Measurements from ENCODE around the gene ANKFN1.

DNA sequence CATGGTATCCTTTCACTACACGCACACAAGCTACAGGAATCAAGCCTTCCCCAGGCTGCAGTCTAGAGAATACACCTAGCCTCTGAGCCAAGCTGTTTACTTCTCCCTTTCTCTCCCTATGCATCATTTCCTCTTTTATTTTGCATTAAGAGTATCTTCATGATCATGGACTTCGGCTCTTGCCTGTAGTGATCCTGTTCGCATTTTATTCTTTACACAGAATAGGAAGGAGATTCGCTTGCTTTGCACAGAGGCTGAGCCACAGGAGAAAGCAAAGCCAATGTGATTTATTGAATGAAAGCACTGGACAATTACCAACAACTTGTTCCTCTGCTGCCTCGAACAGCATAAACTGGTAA, 172.7 kb downstream of the ANKFN1 start:
- TF ChIP-seq POLR2A (IDR thresholded peaks at IDR 0.05) = no peak
- TF ChIP-seq, protein P1, sequence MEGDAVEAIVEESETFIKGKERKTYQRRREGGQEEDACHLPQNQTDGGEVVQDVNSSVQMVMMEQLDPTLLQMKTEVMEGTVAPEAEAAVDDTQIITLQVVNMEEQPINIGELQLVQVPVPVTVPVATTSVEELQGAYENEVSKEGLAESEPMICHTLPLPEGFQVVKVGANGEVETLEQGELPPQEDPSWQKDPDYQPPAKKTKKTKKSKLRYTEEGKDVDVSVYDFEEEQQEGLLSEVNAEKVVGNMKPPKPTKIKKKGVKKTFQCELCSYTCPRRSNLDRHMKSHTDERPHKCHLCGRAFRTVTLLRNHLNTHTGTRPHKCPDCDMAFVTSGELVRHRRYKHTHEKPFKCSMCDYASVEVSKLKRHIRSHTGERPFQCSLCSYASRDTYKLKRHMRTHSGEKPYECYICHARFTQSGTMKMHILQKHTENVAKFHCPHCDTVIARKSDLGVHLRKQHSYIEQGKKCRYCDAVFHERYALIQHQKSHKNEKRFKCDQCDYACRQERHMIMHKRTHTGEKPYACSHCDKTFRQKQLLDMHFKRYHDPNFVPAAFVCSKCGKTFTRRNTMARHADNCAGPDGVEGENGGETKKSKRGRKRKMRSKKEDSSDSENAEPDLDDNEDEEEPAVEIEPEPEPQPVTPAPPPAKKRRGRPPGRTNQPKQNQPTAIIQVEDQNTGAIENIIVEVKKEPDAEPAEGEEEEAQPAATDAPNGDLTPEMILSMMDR (IDR thresholded peaks at IDR 0.05) = no peak
